H9 (cell line): ENCODE measurements around the gene SDR42E1. TPM values are rescaled to one million over a fixed set of nuclear protein-coding genes. Genes with fewer than 3 reads are reported as not detected.

ENCODE experiments used
- DNase-seq: peaks from one replicate; pipeline ENCODE4 v3.0.0-alpha.2; 2017
- H2AFZ ChIP-seq: one replicate; pipeline ENCODE4 v1.6.1; 2013; ENCODE audit warnings: mild to moderate bottlenecking, low read length, control low read depth, moderate library complexity
- H2AK5ac ChIP-seq: 2 replicates; pipeline ENCODE4 v1.6.1; 2013; ENCODE audit warnings: low read length, control low read depth, mixed read lengths; ENCODE audit not compliant: insufficient read length
- H2BK120ac ChIP-seq: one replicate; pipeline ENCODE4 v1.6.1; 2013; ENCODE audit warnings: low read depth, mild to moderate bottlenecking, low read length, control low read depth, inconsistent platforms; ENCODE audit not compliant: poor library complexity, severe bottlenecking
- H2BK12ac ChIP-seq: 2 replicates; pipeline ENCODE4 v1.6.1; 2013; ENCODE audit warnings: low read length, control low read depth, mixed read lengths, low read depth; ENCODE audit not compliant: insufficient read length
- H2BK15ac ChIP-seq: 2 replicates; pipeline ENCODE4 v1.6.1; 2013; ENCODE audit warnings: low read depth, low read length, control low read depth
- H2BK20ac ChIP-seq: one replicate; pipeline ENCODE4 v1.6.1; 2013; ENCODE audit warnings: low read depth, mild to moderate bottlenecking, low read length, control low read depth, inconsistent platforms; ENCODE audit not compliant: poor library complexity, severe bottlenecking
- H2BK5ac ChIP-seq: 2 replicates; pipeline ENCODE4 v1.6.1; 2013; ENCODE audit warnings: low read length, control low read depth, mixed read lengths; ENCODE audit not compliant: insufficient read length
- H3K14ac ChIP-seq: 2 replicates; pipeline ENCODE4 v1.6.1; 2013; ENCODE audit warnings: low read length, control low read depth; ENCODE audit not compliant: insufficient read depth
- H3K18ac ChIP-seq: 2 replicates; pipeline ENCODE4 v1.6.1; 2013; ENCODE audit warnings: low read depth, mild to moderate bottlenecking, mixed read lengths, low read length, control low read depth; ENCODE audit not compliant: insufficient read length
- H3K23ac ChIP-seq: 2 replicates; pipeline ENCODE4 v1.6.1; 2013; ENCODE audit warnings: low read length, control low read depth, mixed read lengths, low read depth; ENCODE audit not compliant: insufficient read length
- H3K23me2 ChIP-seq: 2 replicates; pipeline ENCODE4 v1.6.1; 2013; ENCODE audit warnings: low read depth, mild to moderate bottlenecking, mixed read lengths, low read length, control low read depth; ENCODE audit not compliant: insufficient read length, poor library complexity, severe bottlenecking
- H3K27ac ChIP-seq: 2 replicates; pipeline ENCODE4 v1.5.1; 2013; ENCODE audit warnings: low read length, control low read depth, mixed read lengths, low read depth; ENCODE audit not compliant: insufficient read length
- H3K27me3 ChIP-seq: 2 replicates; pipeline ENCODE4 v1.6.1; 2013; ENCODE audit warnings: low read length, control low read depth, inconsistent platforms; ENCODE audit not compliant: insufficient read depth
- H3K4ac ChIP-seq: 2 replicates; pipeline ENCODE4 v1.6.1; 2013; ENCODE audit warnings: low read depth, mild to moderate bottlenecking, control low read depth, inconsistent platforms, low read length, moderate library complexity
- H3K4me1 ChIP-seq: 2 replicates; pipeline ENCODE4 v1.6.1; 2013; ENCODE audit warnings: low read length, control low read depth, inconsistent platforms; ENCODE audit not compliant: insufficient read depth
- H3K4me2 ChIP-seq: 2 replicates; pipeline ENCODE4 v1.6.1; 2013; ENCODE audit warnings: low read length, control low read depth, mixed read lengths; ENCODE audit not compliant: insufficient read length, insufficient read depth
- H3K56ac ChIP-seq: 2 replicates; pipeline ENCODE4 v1.6.1; 2013; ENCODE audit warnings: low read depth, mild to moderate bottlenecking, mixed read lengths, low read length, control low read depth; ENCODE audit not compliant: insufficient read length
- H3K79me1 ChIP-seq: 2 replicates; pipeline ENCODE4 v1.6.1; 2013; ENCODE audit warnings: low read depth, mild to moderate bottlenecking, moderate library complexity, low read length, control low read depth, inconsistent platforms; ENCODE audit not compliant: insufficient read depth, poor library complexity, severe bottlenecking
- H3K79me2 ChIP-seq: 2 replicates; pipeline ENCODE4 v1.6.1; 2013; ENCODE audit warnings: low read length, control low read depth, inconsistent platforms; ENCODE audit not compliant: insufficient read depth
- H3K9ac ChIP-seq: 2 replicates; pipeline ENCODE4 v1.6.1; 2013; ENCODE audit warnings: low read length, control low read depth, mixed read lengths; ENCODE audit not compliant: insufficient read length; ENCODE audit errors: extremely low read depth
- H3K9me3 ChIP-seq: one replicate; pipeline ENCODE4 v1.6.1; 2013; ENCODE audit warnings: low read depth, low read length, inconsistent platforms; ENCODE audit not compliant: control insufficient read depth
- H3T11ph ChIP-seq: one replicate; pipeline ENCODE4 v1.6.1; 2013; ENCODE audit warnings: mild to moderate bottlenecking, low read length, control low read depth, inconsistent platforms
- H4K20me1 ChIP-seq: one replicate; pipeline ENCODE4 v1.6.1; 2013; ENCODE audit not compliant: control insufficient read depth, insufficient read length, insufficient read depth
- H4K5ac ChIP-seq: 2 replicates; pipeline ENCODE4 v1.6.1; 2013; ENCODE audit warnings: low read depth, mild to moderate bottlenecking, mixed read lengths, low read length, control low read depth; ENCODE audit not compliant: insufficient read length
- H4K8ac ChIP-seq: replicated peaks from 2 replicates; pipeline ENCODE4 v1.6.1; 2013; ENCODE audit warnings: low read length, control low read depth, mixed read lengths, low read depth; ENCODE audit not compliant: insufficient read length
- H4K91ac ChIP-seq: 2 replicates; pipeline ENCODE4 v1.6.1; 2013; ENCODE audit warnings: low read depth, mild to moderate bottlenecking, moderate library complexity, mixed read lengths, low read length, control low read depth; ENCODE audit not compliant: insufficient read length
- H3K27ac Mint-ChIP-seq, 3 experiments: 2 replicates in 2 of 3; 3 replicates in 1 of 3; pipeline ENCODE4 v1.8.0; 2020 to 2021; ENCODE audit warnings: mixed read lengths in 3 of 3, mild to moderate bottlenecking in 1 of 3, moderate library complexity in 1 of 3
- H3K27me3 Mint-ChIP-seq: 2 replicates; pipeline ENCODE4 v1.8.0; 2021; ENCODE audit warnings: low read depth, mild to moderate bottlenecking, moderate library complexity, mixed read lengths
- H3K36me3 Mint-ChIP-seq, 3 experiments: 2 replicates in 2 of 3; 3 replicates in 1 of 3; pipeline ENCODE4 v1.8.0; 2020 to 2021; ENCODE audit warnings: low read depth in 3 of 3, mixed read lengths in 3 of 3; ENCODE audit not compliant: insufficient read depth in 1 of 3
- H3K4me1 Mint-ChIP-seq, 2 experiments: 2 replicates each; pipeline ENCODE4 v1.8.0; 2020; ENCODE audit warnings: mixed read lengths in 2 of 2
- H3K4me3 Mint-ChIP-seq, 2 experiments: 2 replicates in 1 of 2; 3 replicates in 1 of 2; pipeline ENCODE4 v1.8.0; 2020 to 2021; ENCODE audit warnings: mild to moderate bottlenecking in 2 of 2, mixed read lengths in 2 of 2, moderate library complexity in 1 of 2
- H3K9me3 Mint-ChIP-seq, 2 experiments: 2 replicates in 1 of 2; 3 replicates in 1 of 2; pipeline ENCODE4 v1.8.0; 2020; ENCODE audit warnings: mild to moderate bottlenecking in 2 of 2, mixed read lengths in 2 of 2, moderate library complexity in 1 of 2
- WGBS: extraction: QIAGEN DNeasy Blood & Tissue Kit; methylation state at CpG from one replicate; pipeline ENCODE4 v1.1.7; 2013; ENCODE audit warnings: missing lambda C conversion rate, low lambda C conversion rate, mixed read lengths; ENCODE audit not compliant: insufficient read length; ENCODE audit errors: extremely low coverage; 5-methylcytosine and 5-hydroxymethylcytosine counted together
- total RNA-seq: library from RNA; stranded (reverse); gene quantifications from 2 replicates; pipeline ENCODE4 v1.2.1, GENCODE V29; 2021
- TF ChIP-seq, protein P1 (sequence below): fragments of 200-600 bp; sonication (generic); conservative IDR thresholded peaks from 3 replicates; pipeline ENCODE4 v1.8.0; 2021; ENCODE audit warnings: antibody characterized with exemption, mild to moderate bottlenecking

The SDR42E1 gene
- total RNA-seq, 1 experiment from 2014 or later = not detected

- peaks cover 2 to 4% of the 10 kb centered on the region in 2 experiments for H3K9me3 Mint-ChIP-seq
Observed at GRCh38 chr16:82002831-82003230, 8.4 kb downstream of the SDR42E1 start.

More at GRCh38 chr16:82002831-82003230, 8.4 kb downstream of the SDR42E1 start:
- Histone ChIP-seq H3K14ac (no peak overlapping the region), H3K23me2 (no peaks in the 10 kb centered on the region), H3K23ac (no peak overlapping the region), H3K56ac (no peak overlapping the region), H3K18ac (no peak overlapping the region), H3K27ac (no peak overlapping the region), H2AFZ (no peak overlapping the region), H4K8ac (no peak overlapping the region), H3K27me3 (no peaks in the 10 kb centered on the region), H4K91ac (no peak overlapping the region), H2BK12ac (no peak overlapping the region), H3K4me1 (no peaks in the 10 kb centered on the region), H3K79me1 (no peaks in the 10 kb centered on the region), H2AK5ac (no peak overlapping the region), H2BK120ac (no peak overlapping the region), H3K4ac (no peak overlapping the region), H2BK15ac (no peak overlapping the region), H3K9me3 (no peaks in the 10 kb centered on the region), H4K5ac (no peak overlapping the region), H3K9ac (no peak overlapping the region), H3K4me2 (no peak overlapping the region), H2BK20ac (no peak overlapping the region), H2BK5ac (no peak overlapping the region), H3K79me2 (no peaks in the 10 kb centered on the region), H3T11ph (no peak overlapping the region), H4K20me1 (no peaks in the 10 kb centered on the region)
- WGBS = no CpG with 5 or more reads among the region's 3 CpGs
- Mint-ChIP-seq H3K4me1 (peaks cover 0 to 7% of the 10 kb centered on the region in 2 experiments; a peak in 2 of 4 replicates), H3K4me3 (no peak overlapping the region), H3K27ac (no peak overlapping the region), H3K36me3 (peaks cover under 1 to 2% (median 2%) of the 10 kb centered on the region in 3 experiments; a peak in 4 of 7 replicates), H3K27me3 (peaks cover 6% of the 10 kb centered on the region)
- DNase-seq = no peak
- TF ChIP-seq, protein P1, sequence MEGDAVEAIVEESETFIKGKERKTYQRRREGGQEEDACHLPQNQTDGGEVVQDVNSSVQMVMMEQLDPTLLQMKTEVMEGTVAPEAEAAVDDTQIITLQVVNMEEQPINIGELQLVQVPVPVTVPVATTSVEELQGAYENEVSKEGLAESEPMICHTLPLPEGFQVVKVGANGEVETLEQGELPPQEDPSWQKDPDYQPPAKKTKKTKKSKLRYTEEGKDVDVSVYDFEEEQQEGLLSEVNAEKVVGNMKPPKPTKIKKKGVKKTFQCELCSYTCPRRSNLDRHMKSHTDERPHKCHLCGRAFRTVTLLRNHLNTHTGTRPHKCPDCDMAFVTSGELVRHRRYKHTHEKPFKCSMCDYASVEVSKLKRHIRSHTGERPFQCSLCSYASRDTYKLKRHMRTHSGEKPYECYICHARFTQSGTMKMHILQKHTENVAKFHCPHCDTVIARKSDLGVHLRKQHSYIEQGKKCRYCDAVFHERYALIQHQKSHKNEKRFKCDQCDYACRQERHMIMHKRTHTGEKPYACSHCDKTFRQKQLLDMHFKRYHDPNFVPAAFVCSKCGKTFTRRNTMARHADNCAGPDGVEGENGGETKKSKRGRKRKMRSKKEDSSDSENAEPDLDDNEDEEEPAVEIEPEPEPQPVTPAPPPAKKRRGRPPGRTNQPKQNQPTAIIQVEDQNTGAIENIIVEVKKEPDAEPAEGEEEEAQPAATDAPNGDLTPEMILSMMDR = no peak
